Gastrocnemius medialis (tissue), 4 donors: Measurements from ENCODE around the gene NOD2.

Source experiments
- POLR2A ChIP-seq, 2 donors: fragments of 450-650 bp; IDR thresholded peaks; one replicate each; pipeline ENCODE4 v1.6.1; 2017; ENCODE audit warnings: antibody characterized with exemption in 2 of 2, mild to moderate bottlenecking in 2 of 2, moderate library complexity in 2 of 2
- TF ChIP-seq, protein P1 (sequence below), 5 experiments: fragments of 450-650 bp in 3 of 5; fragments of 200-600 bp in 2 of 5; sonication (generic) in 2 of 5; IDR thresholded peaks in 4 of 5; conservative IDR thresholded peaks in 1 of 5; 1 replicate in 4 of 5; 2 replicates in 1 of 5; pipeline ENCODE4 v1.5.1; 2016 to 2019; ENCODE audit warnings: antibody characterized with exemption in 5 of 5, mild to moderate bottlenecking in 3 of 5, moderate library complexity in 3 of 5

DNA sequence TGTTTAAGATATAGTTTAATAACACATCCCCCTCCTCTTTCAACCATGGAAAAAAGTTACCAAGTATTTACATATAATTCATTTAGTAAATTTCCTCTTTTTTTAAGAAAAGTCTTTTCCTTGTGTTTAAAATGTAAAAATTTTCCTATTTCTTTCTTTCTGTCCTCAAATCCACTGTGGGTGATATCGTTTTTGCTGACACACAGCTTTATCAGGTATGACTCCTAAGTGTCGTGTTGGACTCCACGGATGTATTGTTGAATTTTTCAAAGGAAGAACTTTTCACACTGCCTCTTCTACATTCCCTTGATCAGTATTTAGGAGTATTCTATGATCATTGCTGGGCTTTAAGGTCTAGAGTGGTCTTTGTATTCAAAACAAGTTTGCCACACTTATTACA, 81.6 kb downstream of the NOD2 start:
- TF ChIP-seq, protein P1, sequence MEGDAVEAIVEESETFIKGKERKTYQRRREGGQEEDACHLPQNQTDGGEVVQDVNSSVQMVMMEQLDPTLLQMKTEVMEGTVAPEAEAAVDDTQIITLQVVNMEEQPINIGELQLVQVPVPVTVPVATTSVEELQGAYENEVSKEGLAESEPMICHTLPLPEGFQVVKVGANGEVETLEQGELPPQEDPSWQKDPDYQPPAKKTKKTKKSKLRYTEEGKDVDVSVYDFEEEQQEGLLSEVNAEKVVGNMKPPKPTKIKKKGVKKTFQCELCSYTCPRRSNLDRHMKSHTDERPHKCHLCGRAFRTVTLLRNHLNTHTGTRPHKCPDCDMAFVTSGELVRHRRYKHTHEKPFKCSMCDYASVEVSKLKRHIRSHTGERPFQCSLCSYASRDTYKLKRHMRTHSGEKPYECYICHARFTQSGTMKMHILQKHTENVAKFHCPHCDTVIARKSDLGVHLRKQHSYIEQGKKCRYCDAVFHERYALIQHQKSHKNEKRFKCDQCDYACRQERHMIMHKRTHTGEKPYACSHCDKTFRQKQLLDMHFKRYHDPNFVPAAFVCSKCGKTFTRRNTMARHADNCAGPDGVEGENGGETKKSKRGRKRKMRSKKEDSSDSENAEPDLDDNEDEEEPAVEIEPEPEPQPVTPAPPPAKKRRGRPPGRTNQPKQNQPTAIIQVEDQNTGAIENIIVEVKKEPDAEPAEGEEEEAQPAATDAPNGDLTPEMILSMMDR (IDR thresholded peaks at IDR 0.05 in 4 of 5, conservative IDR thresholded peaks at IDR 0.05 in 1 of 5) = no peak
- no peak for TF ChIP-seq POLR2A (IDR thresholded peaks at IDR 0.05)
